ENCODE results near the gene SLC26A8.

- TF ChIP-seq CTCF (IDR thresholded peaks at IDR 0.05) (peak in 4 of 7 experiments; percentile 81 to 98 (median 88)), POLR2AphosphoS5 (IDR thresholded peaks at IDR 0.05) (peak; percentile 87 to 98 (median 97)), POLR2A (IDR thresholded peaks at IDR 0.05) (peak in 2 of 4 donors; percentile 66 to 85)
Observed at GRCh38 chr6:36027501-36028087, 3.2 kb upstream of the SLC26A8 start, which contains the start of gene MAPK14.

Measured in stomach (tissue), 4 donors.